HG02884 (cell line): ENCODE measurements around the gene TPSG1.

Experiments
- ATAC-seq: cut with Tn5 transposase; IDR thresholded peaks from one replicate; pipeline ENCODE4 v1.9.1; 2021; ENCODE audit warnings: mild to moderate bottlenecking, moderate library complexity; ENCODE audit not compliant: unreplicated experiment

TPSG1 gene

GRCh38 chr16:1181404-1182315 is 43.4 kb downstream of the TPSG1 start:
- ATAC-seq = no peak

GRCh38 chr16:1180549-1181403 is 44.3 kb downstream of the TPSG1 start:
- ATAC-seq = no peak

- ATAC-seq = no peak
Observed at GRCh38 chr16:1178295-1178910, 46.7 kb downstream of the TPSG1 start.

GRCh38 chr16:1177750-1178149 is 47.3 kb downstream of the TPSG1 start:
- ATAC-seq = no peak

- no peak for ATAC-seq
Observed at GRCh38 chr16:1177053-1177452, 48.0 kb downstream of the TPSG1 start.

GRCh38 chr16:1176280-1176897 is 48.7 kb downstream of the TPSG1 start:
- no peak for ATAC-seq

GRCh38 chr16:1175566-1176279 is 49.3 kb downstream of the TPSG1 start:
- no peak for ATAC-seq

- no peak for ATAC-seq
Observed at GRCh38 chr16:1174477-1175357, 50.4 kb downstream of the TPSG1 start.

- no peak for ATAC-seq
Observed at GRCh38 chr16:1173788-1174451, 51.1 kb downstream of the TPSG1 start.

- no peak for ATAC-seq
Observed at GRCh38 chr16:1172651-1173050, 52.4 kb downstream of the TPSG1 start.

- no peak for ATAC-seq
Observed at GRCh38 chr16:1171854-1172428, 53.1 kb downstream of the TPSG1 start.
